Lung (tissue), 12 donors: Measurements from ENCODE around the gene NCAPH2. TPM values are rescaled to one million over a fixed set of nuclear protein-coding genes. Genes with fewer than 3 reads are reported as not detected.

Experiments used
- ATAC-seq: fragments of 200-7000 bp; cut with Tn5 transposase; one replicate; pipeline ENCODE4 v1.9.1; 2020; ENCODE audit warnings: moderate number of reproducible peaks; ENCODE audit not compliant: insufficient read depth, low FRiP score
- DNase-seq, 3 donors: peaks; one replicate each; pipeline ENCODE4 v3.0.0-alpha.2; 2013 to 2017
- H3K27ac ChIP-seq, 2 donors: one replicate each; pipeline ENCODE4 v1.5.1; 2013; ENCODE audit warnings: mild to moderate bottlenecking in 2 of 2, moderate library complexity in 2 of 2, control low read depth in 1 of 2, inconsistent platforms in 1 of 2, low read depth in 1 of 2, low read length in 1 of 2
- H3K27me3 ChIP-seq, 3 donors: one replicate each; pipeline ENCODE4 v1.5.1; 2013; ENCODE audit warnings: low read length in 2 of 3; ENCODE audit not compliant: control insufficient read depth in 3 of 3, insufficient read depth in 3 of 3
- H3K36me3 ChIP-seq, 4 donors: one replicate each; pipeline ENCODE4 v1.5.1; 2013; ENCODE audit warnings: low read length in 4 of 4, mild to moderate bottlenecking in 1 of 4, moderate library complexity in 1 of 4; ENCODE audit not compliant: control insufficient read depth in 4 of 4, insufficient read depth in 4 of 4
- H3K4me1 ChIP-seq, 5 donors: one replicate each; pipeline ENCODE4 v1.5.1; 2013; ENCODE audit warnings: low read length in 5 of 5, mild to moderate bottlenecking in 2 of 5, moderate library complexity in 1 of 5; ENCODE audit not compliant: control insufficient read depth in 5 of 5, insufficient read depth in 5 of 5
- H3K4me3 ChIP-seq: one replicate; pipeline ENCODE4 v1.5.1; 2013; ENCODE audit warnings: mild to moderate bottlenecking, control low read depth, moderate library complexity
- H3K9ac ChIP-seq, 2 donors: one replicate each; pipeline ENCODE4 v1.5.1; 2013; ENCODE audit warnings: low read length in 2 of 2, control low read depth in 1 of 2; ENCODE audit not compliant: insufficient read depth in 1 of 2
- H3K9me3 ChIP-seq, 4 donors: one replicate each; pipeline ENCODE4 v1.5.1; 2013; ENCODE audit warnings: low read length in 3 of 4, mild to moderate bottlenecking in 1 of 4, moderate library complexity in 1 of 4; ENCODE audit not compliant: control insufficient read depth in 4 of 4, insufficient read depth in 3 of 4
- WGBS, 2 donors: extraction: QIAGEN DNeasy Blood & Tissue Kit; methylation state at CpG; one replicate each; pipeline ENCODE4 v1.1.7; 2013; 5-methylcytosine and 5-hydroxymethylcytosine counted together
- polyA plus RNA-seq, 2 donors: library from polyadenylated mRNA; stranded (reverse); fragments of 200-250 nt; gene quantifications; one replicate each; pipeline ENCODE4 v1.2.1, GENCODE V29; 2013
- total RNA-seq, 2 donors: library from RNA; depleted of rRNA in 1 of 2; stranded (reverse); fragments of >200 nt in 1 of 2; gene quantifications; one replicate each; pipeline ENCODE4 v1.2.1, GENCODE V29; 2014 to 2021
- TF ChIP-seq, protein P1 (sequence below): IDR thresholded peaks from 2 replicates; pipeline ENCODE4 v1.5.1; 2012; ENCODE audit warnings: mild to moderate bottlenecking; ENCODE audit errors: control extremely low read depth, extremely low read depth
- donor health status: control.
- donor health status: control.
- donor health status: Bipolar disorder and iron deficiency.
- donor health status: healthy.
- donor health status: DM: yes; HTN: yes; CAD: no.

Gene NCAPH2
- total and polyA plus RNA-seq, 4 donors: 27.8 to 64.4 (median 43.2) TPM

DNA sequence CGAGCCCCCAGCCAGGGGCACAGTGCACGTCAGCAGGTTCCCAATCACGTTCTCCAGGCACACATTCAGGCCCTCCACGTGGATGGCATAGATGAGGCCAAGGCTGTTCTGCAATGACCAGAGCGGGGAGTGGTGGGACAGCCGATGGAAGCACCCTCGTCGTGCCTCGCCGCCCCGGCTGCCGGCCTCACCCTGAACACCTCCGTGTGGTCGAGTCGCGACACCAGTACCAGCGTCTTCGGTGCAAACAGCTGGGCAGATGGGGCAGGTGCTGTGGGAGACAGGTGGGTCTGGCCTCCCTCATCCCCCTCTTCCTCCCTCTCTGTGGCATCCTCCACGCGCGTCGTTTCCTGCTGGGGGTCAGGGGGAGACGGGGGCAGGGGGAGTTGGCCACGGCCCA, 40.7 kb upstream of the NCAPH2 start:
- Histone ChIP-seq H3K9me3 (no peaks in the 10 kb centered on the region), H3K27ac (no peak overlapping the region), H3K36me3 (peaks cover 15 to 57% (median 23%) of the 10 kb centered on the region in 4 donors), H3K4me1 (peaks cover 0 to 25% (median 0%) of the 10 kb centered on the region in 5 donors), H3K9ac (no peak overlapping the region), H3K27me3 (no peaks in the 10 kb centered on the region), H3K4me3 (no peak overlapping the region)
- TF ChIP-seq, protein P1, sequence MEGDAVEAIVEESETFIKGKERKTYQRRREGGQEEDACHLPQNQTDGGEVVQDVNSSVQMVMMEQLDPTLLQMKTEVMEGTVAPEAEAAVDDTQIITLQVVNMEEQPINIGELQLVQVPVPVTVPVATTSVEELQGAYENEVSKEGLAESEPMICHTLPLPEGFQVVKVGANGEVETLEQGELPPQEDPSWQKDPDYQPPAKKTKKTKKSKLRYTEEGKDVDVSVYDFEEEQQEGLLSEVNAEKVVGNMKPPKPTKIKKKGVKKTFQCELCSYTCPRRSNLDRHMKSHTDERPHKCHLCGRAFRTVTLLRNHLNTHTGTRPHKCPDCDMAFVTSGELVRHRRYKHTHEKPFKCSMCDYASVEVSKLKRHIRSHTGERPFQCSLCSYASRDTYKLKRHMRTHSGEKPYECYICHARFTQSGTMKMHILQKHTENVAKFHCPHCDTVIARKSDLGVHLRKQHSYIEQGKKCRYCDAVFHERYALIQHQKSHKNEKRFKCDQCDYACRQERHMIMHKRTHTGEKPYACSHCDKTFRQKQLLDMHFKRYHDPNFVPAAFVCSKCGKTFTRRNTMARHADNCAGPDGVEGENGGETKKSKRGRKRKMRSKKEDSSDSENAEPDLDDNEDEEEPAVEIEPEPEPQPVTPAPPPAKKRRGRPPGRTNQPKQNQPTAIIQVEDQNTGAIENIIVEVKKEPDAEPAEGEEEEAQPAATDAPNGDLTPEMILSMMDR: no peak
- whole genome bisulfite sequencing, 2 donors: 89 to 92% methylated on average over 24 of the region's 24 CpGs
- ATAC-seq: no peak
- no peak for DNase-seq

DNA sequence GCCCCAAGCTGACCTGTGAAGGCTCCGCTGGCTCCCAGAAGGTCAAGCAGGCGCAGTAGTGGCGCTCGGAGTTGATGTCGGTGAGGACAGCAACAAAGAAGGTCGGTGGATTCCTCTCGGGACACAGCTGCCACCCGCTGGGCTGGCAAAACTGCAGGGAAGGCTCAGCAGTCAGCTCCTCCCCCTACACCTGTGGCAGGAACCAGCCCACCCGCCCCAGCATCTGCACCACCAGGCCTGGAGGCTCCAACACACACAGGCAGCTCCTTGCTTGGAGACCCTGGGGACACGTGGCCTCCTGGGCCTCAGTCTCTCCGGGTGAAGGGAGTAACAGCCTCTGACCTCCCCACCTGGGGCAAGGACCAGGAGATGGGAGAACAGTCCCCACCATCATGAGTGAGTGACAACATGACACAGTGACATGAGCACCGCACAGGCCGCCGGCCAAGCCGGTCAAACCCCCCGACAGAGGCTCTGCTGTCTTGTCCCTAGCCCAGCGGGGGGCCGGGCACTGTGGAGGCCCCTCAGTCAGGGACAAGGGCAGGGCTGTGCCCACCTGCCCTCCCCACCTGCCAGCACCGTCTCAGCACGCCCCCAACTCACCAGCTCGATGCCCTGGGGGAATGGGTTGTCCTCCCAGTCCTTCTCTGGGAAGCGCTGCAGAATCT, 40.1 kb upstream of the NCAPH2 start:
- no peaks in the 10 kb centered on the region for H3K9me3 ChIP-seq
- 89 to 91% methylated on average over 22 of the region's 22 CpGs for WGBS, 2 donors
- no peaks in the 10 kb centered on the region for H3K27me3 ChIP-seq
- H3K36me3 ChIP-seq: peaks cover 15 to 52% (median 23%) of the 10 kb centered on the region in 4 donors
- no peak overlapping the region for H3K9ac ChIP-seq
- TF ChIP-seq, protein P1: no peak
- DNase-seq: no peak
- no peak overlapping the region for H3K4me3 ChIP-seq
- no peak overlapping the region for H3K27ac ChIP-seq
- no peak for ATAC-seq
- peaks cover 0 to 31% (median 0%) of the 10 kb centered on the region in 5 donors for H3K4me1 ChIP-seq

DNA sequence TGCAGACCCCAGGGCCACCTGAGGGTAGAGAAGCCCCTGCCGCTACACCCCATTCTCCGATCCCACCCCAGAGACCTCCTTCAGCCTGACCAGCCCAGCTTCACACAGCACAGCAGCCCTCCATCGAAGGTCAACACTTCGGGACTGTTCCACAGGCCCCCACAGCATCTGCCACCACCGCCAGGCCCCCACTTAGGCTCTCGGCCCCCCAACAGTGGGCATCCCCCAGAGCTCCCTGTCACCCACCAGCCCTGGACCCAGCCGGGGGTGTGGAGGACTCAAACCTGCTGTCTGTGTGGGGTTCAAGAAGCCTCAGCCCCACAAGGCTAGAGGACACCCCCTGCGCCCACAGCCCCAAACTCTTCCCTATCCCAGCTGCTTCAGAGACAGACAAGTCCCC, 39.4 kb upstream of the NCAPH2 start:
- ATAC-seq: no peak
- no peaks in the 10 kb centered on the region for H3K9me3 ChIP-seq
- no peak overlapping the region for H3K4me3 ChIP-seq
- no peak overlapping the region for H3K9ac ChIP-seq
- H3K27ac ChIP-seq: no peak overlapping the region
- no peak for DNase-seq
- TF ChIP-seq, protein P1: no peak
- WGBS, 2 donors: 88 to 91% methylated on average over 8 of the region's 8 CpGs
- peaks cover 2 to 38% (median 7%) of the 10 kb centered on the region in 5 donors for H3K4me1 ChIP-seq
- peaks cover 9 to 45% (median 22%) of the 10 kb centered on the region in 4 donors for H3K36me3 ChIP-seq
- no peaks in the 10 kb centered on the region for H3K27me3 ChIP-seq
